Measurements from ENCODE around the gene SLC39A9. TPM values are rescaled to one million over a fixed set of nuclear protein-coding genes. Genes with fewer than 3 reads are reported as not detected.

The SLC39A9 gene
- total and polyA plus RNA-seq, 4 donors, result 20.5 to 74.9 (median 43.4) TPM

GRCh38 chr14:69368381-69368780 lies 30.1 kb upstream of the SLC39A9 start:
- Histone ChIP-seq H3K4me3 (no peak overlapping the region), H3K9ac (ENCODE audit: insufficient read depth in 1 of 2, low read length in 2 of 2) (no peak overlapping the region), H3K4me1 (ENCODE audit: control insufficient read depth in 5 of 5, insufficient read depth in 5 of 5, low read length in 5 of 5) (no peaks in the 10 kb centered on the region), H3K27ac (ENCODE audit: low read depth in 1 of 2, low read length in 1 of 2) (no peak overlapping the region), H3K27me3 (ENCODE audit: control insufficient read depth in 3 of 3, insufficient read depth in 3 of 3, low read length in 2 of 3) (no peaks in the 10 kb centered on the region), H3K9me3 (ENCODE audit: control insufficient read depth in 4 of 4, insufficient read depth in 3 of 4, low read length in 3 of 4) (no peaks in the 10 kb centered on the region), H3K36me3 (ENCODE audit: control insufficient read depth in 4 of 4, insufficient read depth in 4 of 4, low read length in 4 of 4) (peaks cover 0 to 3% (median 0%) of the 10 kb centered on the region in 4 donors)
- no peak for DNase-seq
- WGBS, 2 donors, result 82 to 92% methylated on average over 1 of the region's 1 CpG
- TF ChIP-seq, protein P1, sequence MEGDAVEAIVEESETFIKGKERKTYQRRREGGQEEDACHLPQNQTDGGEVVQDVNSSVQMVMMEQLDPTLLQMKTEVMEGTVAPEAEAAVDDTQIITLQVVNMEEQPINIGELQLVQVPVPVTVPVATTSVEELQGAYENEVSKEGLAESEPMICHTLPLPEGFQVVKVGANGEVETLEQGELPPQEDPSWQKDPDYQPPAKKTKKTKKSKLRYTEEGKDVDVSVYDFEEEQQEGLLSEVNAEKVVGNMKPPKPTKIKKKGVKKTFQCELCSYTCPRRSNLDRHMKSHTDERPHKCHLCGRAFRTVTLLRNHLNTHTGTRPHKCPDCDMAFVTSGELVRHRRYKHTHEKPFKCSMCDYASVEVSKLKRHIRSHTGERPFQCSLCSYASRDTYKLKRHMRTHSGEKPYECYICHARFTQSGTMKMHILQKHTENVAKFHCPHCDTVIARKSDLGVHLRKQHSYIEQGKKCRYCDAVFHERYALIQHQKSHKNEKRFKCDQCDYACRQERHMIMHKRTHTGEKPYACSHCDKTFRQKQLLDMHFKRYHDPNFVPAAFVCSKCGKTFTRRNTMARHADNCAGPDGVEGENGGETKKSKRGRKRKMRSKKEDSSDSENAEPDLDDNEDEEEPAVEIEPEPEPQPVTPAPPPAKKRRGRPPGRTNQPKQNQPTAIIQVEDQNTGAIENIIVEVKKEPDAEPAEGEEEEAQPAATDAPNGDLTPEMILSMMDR (IDR thresholded peaks at IDR 0.05; ENCODE audit: control extremely low read depth, extremely low read depth), result no peak
- no peak for ATAC-seq (ENCODE audit: insufficient read depth, low FRiP score)

DNA sequence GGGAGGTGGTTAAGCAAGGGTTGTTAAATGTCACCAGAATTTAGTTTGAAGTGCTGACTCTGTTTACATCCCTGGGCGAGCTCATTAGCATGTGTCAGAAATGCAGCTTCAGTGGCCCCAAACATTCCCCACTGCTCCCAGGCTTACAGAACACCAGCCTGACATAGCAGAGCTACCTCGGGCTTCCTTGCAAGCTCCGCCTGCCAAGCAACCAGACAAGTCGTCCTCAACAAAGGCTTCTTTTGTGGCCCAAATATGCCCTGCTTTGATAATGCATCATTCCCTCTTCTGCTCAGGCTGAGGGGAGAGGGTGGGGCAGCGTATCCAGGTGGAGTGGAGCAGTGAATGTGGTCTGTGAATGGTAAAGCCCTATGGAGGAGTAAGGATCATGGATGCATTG lies 28.4 kb upstream of the SLC39A9 start:
- ATAC-seq (ENCODE audit: insufficient read depth, low FRiP score), result no peak
- 68 to 74% methylated on average over 5 of the region's 5 CpGs for WGBS, 2 donors
- H3K4me1 ChIP-seq (ENCODE audit: control insufficient read depth in 5 of 5, insufficient read depth in 5 of 5, low read length in 5 of 5), result no peaks in the 10 kb centered on the region

DNA sequence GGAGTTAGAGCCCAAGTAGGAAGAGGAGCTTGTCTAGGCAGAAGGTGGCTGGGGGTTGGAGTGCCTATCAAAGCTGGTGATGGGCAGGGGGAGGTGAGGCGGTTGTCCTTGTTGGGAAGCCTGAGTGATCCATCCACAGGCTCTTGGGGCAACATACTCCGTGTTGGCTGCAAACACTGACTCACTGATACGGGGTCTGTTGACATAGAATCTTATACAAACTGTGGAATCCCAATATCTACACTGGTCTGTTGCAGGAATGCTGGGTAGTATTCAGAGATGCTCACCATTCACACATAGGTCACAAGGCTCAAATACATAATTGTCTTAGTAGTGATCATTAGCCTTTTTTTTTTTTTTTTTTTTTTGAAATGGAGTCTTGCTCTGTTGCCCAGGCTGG lies 26.3 kb upstream of the SLC39A9 start:
- H3K4me3 ChIP-seq, result no peak overlapping the region
- no peaks in the 10 kb centered on the region for H3K27me3 ChIP-seq (ENCODE audit: control insufficient read depth in 3 of 3, insufficient read depth in 3 of 3, low read length in 2 of 3)
- H3K9ac ChIP-seq (ENCODE audit: insufficient read depth in 1 of 2, low read length in 2 of 2), result no peak overlapping the region
- peaks cover 9 to 22% (median 16%) of the 10 kb centered on the region in 4 donors for H3K36me3 ChIP-seq (ENCODE audit: control insufficient read depth in 4 of 4, insufficient read depth in 4 of 4, low read length in 4 of 4)
- 93 to 96% methylated on average over 3 of the region's 3 CpGs for WGBS, 2 donors
- ATAC-seq (ENCODE audit: insufficient read depth, low FRiP score) (no peak), DNase-seq (no peak)
- TF ChIP-seq, protein P1 (IDR thresholded peaks at IDR 0.05; ENCODE audit: control extremely low read depth, extremely low read depth), result no peak
- H3K27ac ChIP-seq (ENCODE audit: low read depth in 1 of 2, low read length in 1 of 2), result no peak overlapping the region
- no peaks in the 10 kb centered on the region for H3K4me1 ChIP-seq (ENCODE audit: control insufficient read depth in 5 of 5, insufficient read depth in 5 of 5, low read length in 5 of 5)
- H3K9me3 ChIP-seq (ENCODE audit: control insufficient read depth in 4 of 4, insufficient read depth in 3 of 4, low read length in 3 of 4), result peaks cover 0 to 10% (median 4%) of the 10 kb centered on the region in 4 donors

More for the DNA sequence above, 28.4 kb upstream of the SLC39A9 start:
- Histone ChIP-seq H3K36me3 (ENCODE audit: control insufficient read depth in 4 of 4, insufficient read depth in 4 of 4, low read length in 4 of 4) (peaks cover 0 to 5% (median 4%) of the 10 kb centered on the region in 4 donors), H3K9me3 (ENCODE audit: control insufficient read depth in 4 of 4, insufficient read depth in 3 of 4, low read length in 3 of 4) (peaks cover 0 to 4% (median 0%) of the 10 kb centered on the region in 4 donors), H3K27me3 (ENCODE audit: control insufficient read depth in 3 of 3, insufficient read depth in 3 of 3, low read length in 2 of 3) (no peaks in the 10 kb centered on the region), H3K4me3 (no peak overlapping the region), H3K27ac (ENCODE audit: low read depth in 1 of 2, low read length in 1 of 2) (no peak overlapping the region), H3K9ac (ENCODE audit: insufficient read depth in 1 of 2, low read length in 2 of 2) (no peak overlapping the region)
- TF ChIP-seq, protein P1 (IDR thresholded peaks at IDR 0.05; ENCODE audit: control extremely low read depth, extremely low read depth), result no peak
- DNase-seq, result no peak

GRCh38 chr14:69373104-69373503 lies 25.4 kb upstream of the SLC39A9 start:
- ATAC-seq (ENCODE audit: insufficient read depth, low FRiP score), result no peak
- peaks cover 10 to 22% (median 16%) of the 10 kb centered on the region in 4 donors for H3K36me3 ChIP-seq (ENCODE audit: control insufficient read depth in 4 of 4, insufficient read depth in 4 of 4, low read length in 4 of 4)
- 59 to 80% methylated on average over 1 of the region's 1 CpG for WGBS, 2 donors
- H3K4me1 ChIP-seq (ENCODE audit: control insufficient read depth in 5 of 5, insufficient read depth in 5 of 5, low read length in 5 of 5), result no peaks in the 10 kb centered on the region
- no peak overlapping the region for H3K4me3 ChIP-seq
- H3K9me3 ChIP-seq (ENCODE audit: control insufficient read depth in 4 of 4, insufficient read depth in 3 of 4, low read length in 3 of 4), result peaks cover 0 to 10% (median 4%) of the 10 kb centered on the region in 4 donors
- DNase-seq, result no peak
- H3K9ac ChIP-seq (ENCODE audit: insufficient read depth in 1 of 2, low read length in 2 of 2), result no peak overlapping the region
- H3K27ac ChIP-seq (ENCODE audit: low read depth in 1 of 2, low read length in 1 of 2), result no peak overlapping the region
- H3K27me3 ChIP-seq (ENCODE audit: control insufficient read depth in 3 of 3, insufficient read depth in 3 of 3, low read length in 2 of 3), result no peaks in the 10 kb centered on the region
- TF ChIP-seq, protein P1 (IDR thresholded peaks at IDR 0.05; ENCODE audit: control extremely low read depth, extremely low read depth), result no peak

Data from lung (tissue), 12 donors.